Suppressor macrophage (primary cell): ENCODE measurements around the gene APC.
A peak's percentile ranks its signal among the peaks of the same experiment; 100 is the strongest.
"Not testable (repeated sequence)": the region's sequence is repeated elsewhere in the genome, so short reads cannot be mapped to it uniquely, and the experiment has no call there.

Experiments
- DNase-seq, 4 experiments: peaks; one replicate each; pipeline ENCODE4 v3.0.0-alpha.2; 2020 to 2022

Gene APC

GRCh38 chr5:112716895-112717294 lies 20.8 kb upstream of the APC start:
- DNase-seq: not testable (repeated sequence)

- DNase-seq: no peak
Measured at GRCh38 chr5:112717506-112718082, 20.1 kb upstream of the APC start.

- no peak for DNase-seq
Measured at GRCh38 chr5:112718344-112718743, 19.3 kb upstream of the APC start.

- no peak for DNase-seq
Measured at GRCh38 chr5:112720576-112720975, 17.1 kb upstream of the APC start.

GRCh38 chr5:112724901-112725300 lies 12.8 kb upstream of the APC start:
- no peak for DNase-seq

GRCh38 chr5:112729630-112730029 lies 8.1 kb upstream of the APC start:
- DNase-seq: no peak

- no peak for DNase-seq
Measured at GRCh38 chr5:112732131-112732530, 5.6 kb upstream of the APC start.

- DNase-seq: no peak
Measured at GRCh38 chr5:112733586-112733985, 4.1 kb upstream of the APC start.

GRCh38 chr5:112734597-112734996 lies 3.1 kb upstream of the APC start:
- no peak for DNase-seq

GRCh38 chr5:112735702-112736101 lies 2.0 kb upstream of the APC start:
- no peak for DNase-seq

GRCh38 chr5:112737070-112737462 lies 619 bp upstream of the APC start:
- DNase-seq: peak; percentile 9 to 59 (median 34)

- DNase-seq: no peak
Measured at GRCh38 chr5:112738191-112738560, 491 bp downstream of the APC start.

GRCh38 chr5:112742424-112742823 lies 4.7 kb downstream of the APC start:
- DNase-seq: peak in 2 of 4 experiments; percentile 4 to 7

- DNase-seq: no peak
Measured at GRCh38 chr5:112743631-112744030, 5.9 kb downstream of the APC start.

- no peak for DNase-seq
Measured at GRCh38 chr5:112752335-112752734, 14.7 kb downstream of the APC start.

- no peak for DNase-seq
Measured at GRCh38 chr5:112755703-112756102, 18.0 kb downstream of the APC start.

- DNase-seq: peak; percentile 8 to 81 (median 62)
Measured at GRCh38 chr5:112757468-112758208, 20.0 kb downstream of the APC start.

GRCh38 chr5:112758676-112759075 lies 21.0 kb downstream of the APC start:
- DNase-seq: no peak

- no peak for DNase-seq
Measured at GRCh38 chr5:112762113-112762810, 24.6 kb downstream of the APC start.

GRCh38 chr5:112763165-112763564 lies 25.5 kb downstream of the APC start:
- DNase-seq: no peak

- DNase-seq: no peak
Measured at GRCh38 chr5:112772124-112772523, 34.4 kb downstream of the APC start.

- DNase-seq: no peak
Measured at GRCh38 chr5:112776301-112776856, 38.7 kb downstream of the APC start.

- DNase-seq: peak in 2 of 4 experiments; percentile 20 to 26
Measured at GRCh38 chr5:112779531-112779930, 41.8 kb downstream of the APC start.

GRCh38 chr5:112784726-112785125 lies 47.0 kb downstream of the APC start:
- no peak for DNase-seq
